GM12878 (cell line): ENCODE results near the gene MAGIX. TPM values are rescaled to one million over a fixed set of nuclear protein-coding genes. Genes with fewer than 3 reads are reported as not detected.

ENCODE experiments used
- ATAC-seq: fragments of 200-7000 bp; cut with Tn5 transposase; 3 replicates; pipeline ENCODE4 v1.9.1; 2020; ENCODE audit warnings: mild to moderate bottlenecking, moderate library complexity
- BruUV-seq: library from RNA; stranded (reverse); fragments of 400-500 nt; replicated peaks from 2 replicates; lab custom pipeline; 2021; lab: Mats Ljungman, UMichigan
- CTCF ChIA-PET: fragments of 300-600 bp; sonication (Branson Sonifier 250); formaldehyde crosslinking; extraction: SDS; loops from one replicate; lab custom pipeline; 2021; ENCODE audit warnings: inconsistent platforms; lab: Yijun Ruan, JAX
- POLR2A ChIA-PET: fragments of 350-600 bp; formaldehyde crosslinking; extraction: SDS; loops from one replicate; lab custom pipeline; 2021; ENCODE audit warnings: inconsistent platforms; lab: Charles Lee
- RAD21 ChIA-PET: fragments of 300-600 bp; sonication (Branson Sonifier 250); formaldehyde crosslinking; loops from one replicate; lab custom pipeline; 2023; ENCODE audit warnings: antibody characterized with exemption; ENCODE audit not compliant: unreplicated experiment; lab: Charles Lee
- SMC1A ChIA-PET: fragments of 300-600 bp; sonication (Branson Sonifier 250); formaldehyde crosslinking; loops from one replicate; lab custom pipeline; 2023; ENCODE audit not compliant: unreplicated experiment, uncharacterized antibody; lab: Charles Lee
- DNase-seq: peaks from one replicate; pipeline ENCODE4 v3.0.0-alpha.2; 2011; ENCODE audit warnings: low read depth, low spot score
- FAIRE-seq: peaks from 3 replicates; lab custom pipeline; 2011; peaks lifted over from hg19 to GRCh38; lab: Jason Lieb, UNC
- H2AFZ ChIP-seq: 2 replicates; pipeline ENCODE4 v1.6.0; 2011; ENCODE audit warnings: low read depth, low read length, control low read depth; ENCODE audit not compliant: control insufficient read depth
- H3K27ac ChIP-seq: 2 replicates; pipeline ENCODE4 v1.5.1; 2011; ENCODE audit warnings: control low read depth; ENCODE audit not compliant: control insufficient read depth, insufficient read depth
- H3K27me3 ChIP-seq, 2 experiments: replicated peaks in 1 of 2; 2 replicates each; pipeline versions ENCODE4 v1.6.0 to v1.6.1; 2011; ENCODE audit warnings: low read length in 1 of 2; ENCODE audit not compliant: control insufficient read depth in 2 of 2, insufficient read depth in 2 of 2
- H3K36me3 ChIP-seq, 2 experiments: 2 replicates each; pipeline ENCODE4 v1.5.1; 2011; ENCODE audit warnings: low read length in 1 of 2; ENCODE audit not compliant: control insufficient read depth in 2 of 2, insufficient read depth in 2 of 2
- H3K4me1 ChIP-seq: 2 replicates; pipeline ENCODE4 v1.6.1; 2011; ENCODE audit warnings: mild to moderate bottlenecking, low read length, moderate library complexity, mixed read lengths; ENCODE audit not compliant: control insufficient read depth, insufficient read depth
- H3K4me2 ChIP-seq: 2 replicates; pipeline ENCODE4 v1.6.0; 2011; ENCODE audit warnings: control low read depth; ENCODE audit not compliant: control insufficient read depth, insufficient read depth
- H3K4me3 ChIP-seq: fragments of 200-600 bp; sonication (generic); 2 replicates; pipeline ENCODE4 v1.5.1; 2016
- H3K79me2 ChIP-seq: 2 replicates; pipeline ENCODE4 v1.6.0; 2011; ENCODE audit warnings: low read length; ENCODE audit not compliant: control insufficient read depth, insufficient read depth
- H3K9ac ChIP-seq: 2 replicates; pipeline ENCODE4 v1.8.0; 2011; ENCODE audit warnings: low read length, control low read depth, mixed read lengths; ENCODE audit not compliant: control insufficient read depth, insufficient read depth
- H3K9me3 ChIP-seq: replicated peaks from 3 replicates; pipeline ENCODE4 v1.5.1; 2011; ENCODE audit warnings: mild to moderate bottlenecking, low read length; ENCODE audit not compliant: control insufficient read depth, insufficient read depth
- H4K20me1 ChIP-seq: 2 replicates; pipeline ENCODE4 v1.6.0; 2011; ENCODE audit not compliant: control insufficient read depth, insufficient read depth
- CBX5 ChIP-seq: sonication (generic); IDR thresholded peaks from 2 replicates; pipeline ENCODE4 v1.6.1; 2016; ENCODE audit warnings: low read depth, moderate library complexity, mild to moderate bottlenecking, inconsistent platforms
- MEF2A ChIP-seq: IDR thresholded peaks from 2 replicates; pipeline ENCODE4 v1.6.1; 2011; ENCODE audit warnings: low read depth, mild to moderate bottlenecking, low read length, moderate library complexity; ENCODE audit not compliant: insufficient read depth
- PAX8 ChIP-seq: fragments of 450-650 bp; IDR thresholded peaks from 2 replicates; pipeline ENCODE4 v1.6.1; 2017; ENCODE audit warnings: mild to moderate bottlenecking, moderate library complexity
- PML ChIP-seq: IDR thresholded peaks from 2 replicates; pipeline ENCODE4 v1.6.1; 2012; ENCODE audit warnings: low read length, inconsistent platforms
- POLR2A ChIP-seq: IDR thresholded peaks from 2 replicates; pipeline ENCODE4 v1.6.1; 2011; ENCODE audit warnings: low read depth, mild to moderate bottlenecking, low read length
- RBBP5 ChIP-seq: fragments of 200-600 bp; sonication (generic); conservative IDR thresholded peaks from 2 replicates; pipeline ENCODE4 v1.6.1; 2016
- SMC3 ChIP-seq: IDR thresholded peaks from 2 replicates; pipeline ENCODE4 v1.6.1; 2011; ENCODE audit warnings: low read length, improper control_type of control experiment, borderline replicate concordance
- TCF3 ChIP-seq: IDR thresholded peaks from 2 replicates; pipeline ENCODE4 v1.6.1; 2012; ENCODE audit warnings: low read depth, mild to moderate bottlenecking, low read length, borderline replicate concordance; ENCODE audit not compliant: insufficient read depth
- ZNF207 ChIP-seq: fragments of 450-650 bp; IDR thresholded peaks from 2 replicates; pipeline ENCODE4 v1.6.1; 2014; ENCODE audit warnings: antibody characterized with exemption, mild to moderate bottlenecking, borderline replicate concordance
- WGBS: methylation state at CpG from one replicate; pipeline ENCODE4 v1.1.6; 2016; ENCODE audit warnings: low lambda C conversion rate; ENCODE audit not compliant: insufficient replicate concordance, insufficient coverage; ENCODE audit errors: missing lambda C conversion rate; 5-methylcytosine and 5-hydroxymethylcytosine counted together
- in situ Hi-C: fragments of 300-500 bp; cut with MboI; formaldehyde crosslinking; loops from 9 replicates; pipeline ENCODE4 v1.14.3; 2018; ENCODE audit warnings: mixed read lengths
- intact Hi-C: fragments of 100-400 bp; cut with micrococcal nuclease; formaldehyde crosslinking; loops from one replicate; pipeline ENCODE4 v1.14.2; 2022; ENCODE audit not compliant: unreplicated experiment
- polyA plus RNA-seq, 11 experiments: library from polyadenylated mRNA; depleted of rRNA in 4 of 11; unstranded in 6 of 11; stranded (reverse) in 5 of 11; fragments of >200 nt; fragmentation: Nextera tagmentation in 4 of 11; fragmentation: Illumina TruSeq in 1 of 11; extraction: Ambion mirVana in 4 of 11; extraction: Trizol in 1 of 11; gene quantifications; 1 replicate in 1 of 11; 2 replicates in 10 of 11; pipeline versions ENCODE4 v1.2.1 to v1.2.3, GENCODE V29; 2011 to 2016; ENCODE audit warnings: inconsistent platforms in 2 of 11, missing spikeins in 2 of 11, low read depth in 1 of 11
- total RNA-seq, 4 experiments: library from RNA; depleted of rRNA in 3 of 4; stranded (reverse); fragments of >200 nt in 3 of 4; fragmentation: Illumina TruSeq in 1 of 4; extraction: Trizol in 1 of 4; gene quantifications; 2 replicates each; pipeline versions ENCODE4 v1.2.1 to v1.2.3, GENCODE V29; 2013 to 2021
- TF ChIP-seq, protein P1 (sequence below): IDR thresholded peaks from 2 replicates; pipeline ENCODE4 v1.6.1; 2011; ENCODE audit warnings: borderline replicate concordance, low read depth, mild to moderate bottlenecking, moderate library complexity, mixed read lengths, low read length; ENCODE audit not compliant: insufficient read depth; ENCODE audit errors: extremely low read length
- TF ChIP-seq, protein P2 (sequence below): fragments of 450-650 bp; IDR thresholded peaks from 2 replicates; pipeline ENCODE4 v1.6.1; 2017; ENCODE audit warnings: mild to moderate bottlenecking, low read depth, inconsistent platforms; ENCODE audit not compliant: poor library complexity, severe bottlenecking

Gene MAGIX
- total and polyA plus RNA-seq, 10 of the 15 experiments (the other 5 are each of a cell fraction or from before 2014, with no cell fraction given): 0.03 to 2.5 (median 0.82) TPM

DNA sequence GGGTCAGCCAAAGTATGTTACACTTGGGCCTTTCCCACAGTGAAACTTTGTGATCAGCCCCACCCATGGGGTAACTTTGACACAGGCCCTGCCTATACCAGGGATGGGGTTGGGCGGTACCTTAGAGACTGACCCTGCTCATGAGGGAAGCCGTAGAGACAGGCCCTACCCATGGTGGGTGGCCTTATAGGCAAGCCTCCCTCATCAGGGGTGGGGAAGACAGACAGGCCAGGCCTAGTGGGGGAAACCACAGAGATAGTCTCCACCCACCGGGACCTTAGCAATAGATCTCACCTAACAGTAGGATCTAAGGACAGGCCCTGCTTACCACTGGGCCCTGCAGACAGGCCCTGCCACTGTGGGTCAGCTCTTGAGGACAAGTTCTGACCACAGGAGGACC is 16.0 kb downstream of the MAGIX start (continued):
- TF ChIP-seq, protein P1, sequence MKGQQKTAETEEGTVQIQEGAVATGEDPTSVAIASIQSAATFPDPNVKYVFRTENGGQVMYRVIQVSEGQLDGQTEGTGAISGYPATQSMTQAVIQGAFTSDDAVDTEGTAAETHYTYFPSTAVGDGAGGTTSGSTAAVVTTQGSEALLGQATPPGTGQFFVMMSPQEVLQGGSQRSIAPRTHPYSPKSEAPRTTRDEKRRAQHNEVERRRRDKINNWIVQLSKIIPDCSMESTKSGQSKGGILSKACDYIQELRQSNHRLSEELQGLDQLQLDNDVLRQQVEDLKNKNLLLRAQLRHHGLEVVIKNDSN: no peak
- TF ChIP-seq RBBP5: no peak
- no peak for TF ChIP-seq ZNF207
- TF ChIP-seq CBX5: no peak
- TF ChIP-seq, protein P2, sequence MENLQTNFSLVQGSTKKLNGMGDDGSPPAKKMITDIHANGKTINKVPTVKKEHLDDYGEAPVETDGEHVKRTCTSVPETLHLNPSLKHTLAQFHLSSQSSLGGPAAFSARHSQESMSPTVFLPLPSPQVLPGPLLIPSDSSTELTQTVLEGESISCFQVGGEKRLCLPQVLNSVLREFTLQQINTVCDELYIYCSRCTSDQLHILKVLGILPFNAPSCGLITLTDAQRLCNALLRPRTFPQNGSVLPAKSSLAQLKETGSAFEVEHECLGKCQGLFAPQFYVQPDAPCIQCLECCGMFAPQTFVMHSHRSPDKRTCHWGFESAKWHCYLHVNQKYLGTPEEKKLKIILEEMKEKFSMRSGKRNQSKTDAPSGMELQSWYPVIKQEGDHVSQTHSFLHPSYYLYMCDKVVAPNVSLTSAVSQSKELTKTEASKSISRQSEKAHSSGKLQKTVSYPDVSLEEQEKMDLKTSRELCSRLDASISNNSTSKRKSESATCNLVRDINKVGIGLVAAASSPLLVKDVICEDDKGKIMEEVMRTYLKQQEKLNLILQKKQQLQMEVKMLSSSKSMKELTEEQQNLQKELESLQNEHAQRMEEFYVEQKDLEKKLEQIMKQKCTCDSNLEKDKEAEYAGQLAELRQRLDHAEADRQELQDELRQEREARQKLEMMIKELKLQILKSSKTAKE: no peak
- no peak for TF ChIP-seq PAX8
- TF ChIP-seq TCF3: no peak
- no peak for TF ChIP-seq SMC3

DNA sequence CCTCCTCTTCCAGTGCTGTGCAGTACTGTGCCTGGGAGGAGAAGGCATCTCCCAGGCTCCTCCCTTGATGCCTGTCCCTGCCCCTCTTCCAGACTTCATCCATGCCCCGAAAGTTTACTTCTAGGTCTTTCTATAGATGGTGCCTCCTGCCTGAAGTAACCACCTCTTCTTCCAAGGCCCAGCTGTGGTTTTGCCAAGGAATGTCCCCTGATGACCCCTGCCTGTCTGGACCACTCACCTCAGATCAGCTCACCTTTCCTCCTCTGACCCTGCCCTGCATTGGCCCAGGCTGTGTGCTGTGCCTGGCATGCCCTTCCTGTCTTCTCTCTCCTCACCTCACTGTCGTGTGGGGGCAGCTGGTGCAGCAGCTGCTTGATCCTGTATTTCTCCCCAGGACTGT is 16.8 kb downstream of the MAGIX start:
- FAIRE-seq (no peak), DNase-seq (no peak), ATAC-seq (no peak)
- no peak overlapping the region for H3K4me3 ChIP-seq
- H3K4me1 ChIP-seq: no peaks in the 10 kb centered on the region
- SMC1A ChIA-PET: no interaction called here
- intact Hi-C loops: no loop called here
- no peaks in the 10 kb centered on the region for H3K27me3 ChIP-seq
- POLR2A ChIA-PET: no interaction called here
- in situ Hi-C loops: no loop called here
- H4K20me1 ChIP-seq: no peaks in the 10 kb centered on the region
- H3K27ac ChIP-seq: no peak overlapping the region
- peaks cover 0 to 3% of the 10 kb centered on the region in 2 experiments; a peak in 3 of 4 replicates for H3K36me3 ChIP-seq
- BruUV-seq: no TSS peak
- TF ChIP-seq PML (no peak), MEF2A (no peak), POLR2A (0 out of 2 replicates have a peak, but pooled peaks have one; percentile 6)
- no peaks in the 10 kb centered on the region for H3K79me2 ChIP-seq
- no peak overlapping the region for H2AFZ ChIP-seq
- CTCF ChIA-PET: interaction anchor here (0.6 to 1.0 kb wide), 2 partner anchors 12 to 115 kb away, joined by 3 read pairs; no protein-coding TSS in a partner anchor
- H3K4me2 ChIP-seq: no peak overlapping the region
- no peaks in the 10 kb centered on the region; the same call in 2 of the 3 replicates for H3K9me3 ChIP-seq
- RAD21 ChIA-PET: no interaction called here
- H3K9ac ChIP-seq: no peak overlapping the region
- WGBS: 46% methylated on average over 2 of the region's 2 CpGs
